Measurements from ENCODE around the gene ARHGEF17.
A peak's percentile ranks its signal among the peaks of the same experiment; 100 is the strongest.
"Not testable (repeated sequence)": the region's sequence is repeated elsewhere in the genome, so short reads cannot be mapped to it uniquely, and the experiment has no call there.

The ARHGEF17 gene
- 0.46 to 7.5 (median 3.1) reads per million in 18 experiments for total RNA-seq

- DNase-seq = peak; percentile 33 to 61
Measured at GRCh38 chr11:73308003-73308960, at the start of gene ARHGEF17. TSS of gene ARHGEF17 (plus strand) at chr11:73308276. CDS start at chr11:73308639, 363 bp downstream.

GRCh38 chr11:73259406-73260126 lies 48.5 kb upstream of the ARHGEF17 start:
- no peak for DNase-seq

GRCh38 chr11:73260127-73260457 lies 48.0 kb upstream of the ARHGEF17 start:
- DNase-seq = no peak

- DNase-seq = peak; percentile 62 to 78
Measured at GRCh38 chr11:73262851-73263495, 45.1 kb upstream of the ARHGEF17 start.

- no peak for DNase-seq
Measured at GRCh38 chr11:73263640-73264039, 44.4 kb upstream of the ARHGEF17 start.

- DNase-seq = no peak
Measured at GRCh38 chr11:73265278-73265810, 42.7 kb upstream of the ARHGEF17 start.

- peak; percentile 8 to 57 for DNase-seq
Measured at GRCh38 chr11:73265853-73266645, 42.0 kb upstream of the ARHGEF17 start.

- no peak for DNase-seq
Measured at GRCh38 chr11:73266646-73267020, 41.4 kb upstream of the ARHGEF17 start.

- DNase-seq = no peak
Measured at GRCh38 chr11:73267122-73267846, 40.8 kb upstream of the ARHGEF17 start.

GRCh38 chr11:73267906-73268540 lies 40.1 kb upstream of the ARHGEF17 start:
- no peak for DNase-seq

GRCh38 chr11:73268671-73269271 lies 39.3 kb upstream of the ARHGEF17 start:
- DNase-seq = no peak

- no peak for DNase-seq
Measured at GRCh38 chr11:73269459-73270015, 38.5 kb upstream of the ARHGEF17 start.

- peak; percentile 70 to 71 for DNase-seq
Measured at GRCh38 chr11:73270016-73270854, 37.8 kb upstream of the ARHGEF17 start.

GRCh38 chr11:73270855-73271477 lies 37.1 kb upstream of the ARHGEF17 start:
- no peak for DNase-seq

GRCh38 chr11:73271478-73271865 lies 36.6 kb upstream of the ARHGEF17 start:
- DNase-seq = not testable (repeated sequence)

GRCh38 chr11:73271936-73272679 lies 36.0 kb upstream of the ARHGEF17 start, which contains the start of gene P2RY6:
TSS of gene P2RY6 (plus strand) at chr11:73272338. CDS start at chr11:73296519, 24,181 bp downstream.
- DNase-seq = peak; percentile 82 to 90

GRCh38 chr11:73272680-73273038 lies 35.4 kb upstream of the ARHGEF17 start:
- DNase-seq = no peak

Data from inflammatory macrophage (primary cell).